CD4-positive, alpha-beta T cell (primary cell): Measurements from ENCODE around the gene MKI67. TPM values are rescaled to one million over a fixed set of nuclear protein-coding genes. Genes with fewer than 3 reads are reported as not detected.
A peak's percentile ranks its signal among the peaks of the same experiment; 100 is the strongest.
"Not testable (repeated sequence)": the region's sequence is repeated elsewhere in the genome, so short reads cannot be mapped to it uniquely, and the experiment has no call there.

Experiments used
- ATAC-seq: fragments of 200-7000 bp; cut with Tn5 transposase; one replicate; pipeline ENCODE4 v1.10.0; 2022; ENCODE audit warnings: mild to moderate bottlenecking; ENCODE audit not compliant: poor library complexity
- CTCF ChIA-PET: fragments of 350-600 bp; sonication (Branson Sonifier 250); formaldehyde crosslinking; loops from one replicate; lab custom pipeline; 2021; ENCODE audit warnings: antibody characterized with exemption, inconsistent platforms; lab: Charles Lee
- POLR2A ChIA-PET: fragments of 350-600 bp; sonication (Branson Sonifier 250); formaldehyde crosslinking; loops from one replicate; lab custom pipeline; 2021; ENCODE audit warnings: antibody characterized with exemption, inconsistent platforms; lab: Charles Lee
- DNase-seq, 14 experiments: peaks; one replicate each; pipeline ENCODE4 v3.0.0-alpha.2; 2013 to 2020; ENCODE audit warnings: mixed read lengths in 2 of 14
- H3K27ac ChIP-seq, 2 donors: one replicate each; pipeline versions ENCODE4 v1.5.1 to v1.7.0; 2013; ENCODE audit warnings: low read length in 2 of 2, low read depth in 1 of 2, mild to moderate bottlenecking in 1 of 2
- H3K27me3 ChIP-seq, 2 experiments: 1 replicate in 1 of 2; 2 replicates in 1 of 2; pipeline versions ENCODE4 v1.6.1 to v1.7.0; 2013; ENCODE audit warnings: low read length in 2 of 2, control low read depth in 1 of 2, mild to moderate bottlenecking in 1 of 2, moderate library complexity in 1 of 2; ENCODE audit not compliant: insufficient read depth in 2 of 2, control insufficient read depth in 1 of 2
- H3K36me3 ChIP-seq: one replicate; pipeline ENCODE4 v1.6.1; 2013; ENCODE audit warnings: low read length, control low read depth; ENCODE audit not compliant: insufficient read depth
- H3K4me1 ChIP-seq: one replicate; pipeline ENCODE4 v1.6.1; 2013; ENCODE audit warnings: low read length, control low read depth; ENCODE audit not compliant: insufficient read depth
- H3K4me3 ChIP-seq: one replicate; pipeline ENCODE4 v1.5.1; 2013; ENCODE audit warnings: mild to moderate bottlenecking, low read length, moderate library complexity
- H3K9me3 ChIP-seq, 2 experiments: 1 replicate in 1 of 2; 2 replicates in 1 of 2; pipeline versions ENCODE4 v1.6.1 to v1.7.0; 2013; ENCODE audit warnings: low read length in 2 of 2, mild to moderate bottlenecking in 2 of 2, control low read depth in 1 of 2, moderate library complexity in 1 of 2; ENCODE audit not compliant: control insufficient read depth in 1 of 2, insufficient read depth in 1 of 2
- H3K27ac Mint-ChIP-seq: one replicate; pipeline ENCODE4 v1.8.0; 2020; ENCODE audit warnings: mixed read lengths
- H3K27me3 Mint-ChIP-seq: one replicate; pipeline ENCODE4 v1.8.0; 2021; ENCODE audit warnings: mixed read lengths
- H3K36me3 Mint-ChIP-seq: one replicate; pipeline ENCODE4 v1.8.0; 2021; ENCODE audit warnings: low read depth, mixed read lengths
- H3K4me1 Mint-ChIP-seq: one replicate; pipeline ENCODE4 v1.8.0; 2021; ENCODE audit warnings: low read depth, mixed read lengths
- H3K4me3 Mint-ChIP-seq: one replicate; pipeline ENCODE4 v1.8.0; 2020; ENCODE audit warnings: mild to moderate bottlenecking, mixed read lengths
- H3K9me3 Mint-ChIP-seq: one replicate; pipeline ENCODE4 v1.8.0; 2020; ENCODE audit warnings: mixed read lengths
- intact Hi-C, 2 experiments: fragments of 100-400 bp; cut with DNase I in 1 of 2; cut with micrococcal nuclease in 1 of 2; formaldehyde crosslinking; loops; one replicate each; pipeline versions ENCODE4 v1.15.1 to v1.9.0; 2023 to 2025; cut with DNase I, micrococcal nuclease
- total RNA-seq, 174 experiments: library from RNA in 2 of 174; stranded (reverse) in 2 of 174; gene quantifications; one replicate each; pipeline ENCODE4 v1.2.3 and lab custom pipeline; 2021 to 2026
- TF ChIP-seq, protein P1 (sequence below): fragments of 200-600 bp; IDR thresholded peaks from one replicate; pipeline ENCODE4 v1.8.0; 2022; ENCODE audit warnings: antibody characterized with exemption, mild to moderate bottlenecking

Gene MKI67
- total RNA-seq, 2 experiments from 2014 or later, result 0.92 to 1.2 TPM

DNA sequence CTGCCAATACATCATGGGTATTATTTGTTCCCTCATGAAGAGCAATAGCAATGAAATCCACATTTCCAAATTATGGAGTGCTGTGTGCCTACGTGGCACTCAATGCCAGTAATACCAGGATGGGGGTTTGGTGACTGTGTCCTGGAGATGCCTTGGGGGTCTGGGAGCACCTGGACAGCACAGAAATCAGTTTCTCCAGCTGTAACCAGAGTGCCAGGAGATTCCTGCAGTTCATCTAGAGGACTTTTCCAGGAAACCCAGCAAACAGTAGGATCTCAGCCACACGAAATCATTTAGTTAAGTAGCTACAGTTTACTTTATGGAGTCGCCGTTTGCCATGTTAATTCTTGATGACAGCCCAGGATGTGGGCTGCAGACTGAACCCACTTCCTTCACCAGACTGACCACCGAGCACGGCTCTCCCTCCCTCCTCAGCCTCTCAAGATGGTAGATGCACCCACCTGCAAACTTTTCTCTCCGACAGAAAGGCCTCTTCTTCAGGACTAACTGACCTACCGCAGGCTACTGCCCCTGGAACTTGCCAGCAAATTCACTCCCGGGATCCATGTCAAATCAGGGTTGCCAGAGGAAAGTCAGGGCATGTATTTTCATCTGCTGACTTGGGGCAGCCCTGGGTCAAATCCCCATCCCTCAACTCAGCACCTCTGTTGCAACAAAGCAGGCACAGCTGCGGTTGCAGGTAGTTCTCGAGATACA is 30.3 kb downstream of the MKI67 start:
- TF ChIP-seq, protein P1, sequence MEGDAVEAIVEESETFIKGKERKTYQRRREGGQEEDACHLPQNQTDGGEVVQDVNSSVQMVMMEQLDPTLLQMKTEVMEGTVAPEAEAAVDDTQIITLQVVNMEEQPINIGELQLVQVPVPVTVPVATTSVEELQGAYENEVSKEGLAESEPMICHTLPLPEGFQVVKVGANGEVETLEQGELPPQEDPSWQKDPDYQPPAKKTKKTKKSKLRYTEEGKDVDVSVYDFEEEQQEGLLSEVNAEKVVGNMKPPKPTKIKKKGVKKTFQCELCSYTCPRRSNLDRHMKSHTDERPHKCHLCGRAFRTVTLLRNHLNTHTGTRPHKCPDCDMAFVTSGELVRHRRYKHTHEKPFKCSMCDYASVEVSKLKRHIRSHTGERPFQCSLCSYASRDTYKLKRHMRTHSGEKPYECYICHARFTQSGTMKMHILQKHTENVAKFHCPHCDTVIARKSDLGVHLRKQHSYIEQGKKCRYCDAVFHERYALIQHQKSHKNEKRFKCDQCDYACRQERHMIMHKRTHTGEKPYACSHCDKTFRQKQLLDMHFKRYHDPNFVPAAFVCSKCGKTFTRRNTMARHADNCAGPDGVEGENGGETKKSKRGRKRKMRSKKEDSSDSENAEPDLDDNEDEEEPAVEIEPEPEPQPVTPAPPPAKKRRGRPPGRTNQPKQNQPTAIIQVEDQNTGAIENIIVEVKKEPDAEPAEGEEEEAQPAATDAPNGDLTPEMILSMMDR, result no peak
- Histone ChIP-seq H3K4me1 (peaks cover 20% of the 10 kb centered on the region), H3K27me3 (no peaks in the 10 kb centered on the region), H3K4me3 (no peak overlapping the region), H3K9me3 (no peaks in the 10 kb centered on the region), H3K36me3 (no peaks in the 10 kb centered on the region), H3K27ac (no peak overlapping the region)
- intact Hi-C loops, result no loop called here
- CTCF ChIA-PET, result interaction anchor here (1.1 to 1.6 kb wide), 2 partner anchors 27 to 60 kb away, joined by 4 read pairs; no protein-coding TSS in a partner anchor
- ATAC-seq (no peak), DNase-seq (peak in 1 of 14 experiments; percentile 67)
- H3K9me3 Mint-ChIP-seq, result no peaks in the 10 kb centered on the region
- peak overlapping the region; percentile 50 for H3K27ac Mint-ChIP-seq
- H3K4me1 Mint-ChIP-seq, result peaks cover 16% of the 10 kb centered on the region
- no peaks in the 10 kb centered on the region for H3K27me3 Mint-ChIP-seq
- no peaks in the 10 kb centered on the region for H3K36me3 Mint-ChIP-seq
- POLR2A ChIA-PET, result no interaction called here
- H3K4me3 Mint-ChIP-seq, result peak overlapping the region; percentile 15

DNA sequence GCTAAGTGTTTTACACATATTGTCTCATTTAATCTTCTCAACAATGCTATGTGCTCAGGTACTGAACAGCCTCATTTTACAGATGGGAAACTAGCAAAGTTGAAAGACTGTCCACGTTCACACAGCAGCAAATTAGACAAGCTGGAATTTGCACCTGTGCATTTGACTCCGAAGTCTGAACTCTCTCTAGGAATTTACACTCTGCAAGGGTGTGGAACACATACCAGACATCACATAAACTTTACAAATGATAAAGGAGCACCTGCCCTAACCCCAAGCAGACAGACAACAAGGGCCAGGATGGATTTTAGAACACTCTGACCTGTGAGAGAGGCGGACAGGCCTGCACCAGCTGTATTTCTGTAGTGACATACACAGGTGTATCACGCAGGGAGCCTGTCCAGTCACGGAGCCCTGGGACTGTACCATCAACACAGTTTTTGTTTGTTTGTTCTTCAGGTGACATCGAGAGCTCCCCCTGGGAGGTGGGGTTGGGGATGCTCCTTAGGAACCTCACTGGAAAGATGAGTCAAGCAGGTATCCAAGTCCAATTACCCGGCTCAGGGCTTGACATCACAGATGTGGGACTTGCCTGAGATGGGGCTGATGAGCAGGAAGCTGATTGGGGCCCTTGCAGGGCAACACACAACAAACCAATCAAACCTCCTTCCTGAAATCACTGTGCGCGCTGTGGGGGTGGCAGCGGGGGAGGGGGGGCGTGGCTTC is 31.0 kb downstream of the MKI67 start:
- no peak overlapping the region for H3K4me3 ChIP-seq

DNA sequence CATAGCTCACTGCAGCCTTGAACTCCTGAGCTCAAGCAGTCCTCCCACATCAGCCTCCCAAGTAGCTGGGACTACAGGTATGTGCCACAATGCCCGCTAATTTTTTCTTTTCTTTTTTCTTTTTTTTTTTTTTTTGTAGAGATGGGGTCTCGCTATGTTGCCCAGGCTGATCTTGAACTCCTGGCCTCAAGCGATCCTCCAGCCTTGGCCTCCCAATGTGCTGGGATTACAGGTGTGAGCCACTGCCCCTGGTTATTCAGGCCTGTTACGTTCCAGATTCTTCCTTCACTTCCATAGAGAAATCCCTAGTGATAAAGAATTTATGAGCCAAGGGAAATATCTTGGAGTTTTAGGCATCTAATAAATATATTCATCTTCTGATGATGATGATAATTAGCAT is 31.6 kb downstream of the MKI67 start:
- ATAC-seq, POLR2A ChIA-PET, H3K9me3 Mint-ChIP-seq, intact Hi-C loops, H3K4me3 ChIP-seq, H3K27me3 ChIP-seq, H3K27ac ChIP-seq, H3K9me3 ChIP-seq, H3K4me3 Mint-ChIP-seq, H3K36me3 Mint-ChIP-seq, DNase-seq, H3K27me3 Mint-ChIP-seq, H3K36me3 ChIP-seq: not testable (repeated sequence)
- H3K4me1 Mint-ChIP-seq, result peaks cover 16% of the 10 kb centered on the region
- CTCF ChIA-PET, result interaction anchor here (1.5 to 1.6 kb wide), 2 partner anchors 59 to 84 kb away, joined by 3 to 4 read pairs; no protein-coding TSS in a partner anchor
- peaks cover 20% of the 10 kb centered on the region for H3K4me1 ChIP-seq
- peak overlapping the region; percentile 50 for H3K27ac Mint-ChIP-seq

More for the DNA sequence above, 31.0 kb downstream of the MKI67 start:
- H3K36me3 Mint-ChIP-seq, result no peaks in the 10 kb centered on the region
- DNase-seq, result peak in 7 of 14 experiments; percentile 5 to 76 (median 57)
- no peaks in the 10 kb centered on the region for H3K9me3 ChIP-seq
- peak overlapping the region; percentile 11 for H3K4me3 Mint-ChIP-seq
- intact Hi-C loops, result no loop called here
- H3K9me3 Mint-ChIP-seq, result no peaks in the 10 kb centered on the region
- ChIA-PET CTCF (interaction anchor here (1.1 to 1.6 kb wide), 3 partner anchors 26 to 84 kb away, joined by 3 to 4 read pairs (median 4); no protein-coding TSS in a partner anchor), POLR2A (no interaction called here)
- no peak overlapping the region for H3K27ac ChIP-seq
- no peaks in the 10 kb centered on the region for H3K36me3 ChIP-seq
- H3K4me1 Mint-ChIP-seq, result peaks cover 16% of the 10 kb centered on the region
- peak overlapping the region; percentile 50 for H3K27ac Mint-ChIP-seq
- no peaks in the 10 kb centered on the region for H3K27me3 Mint-ChIP-seq
- H3K27me3 ChIP-seq, result no peaks in the 10 kb centered on the region
- peak; percentile 79 for ATAC-seq
- peaks cover 20% of the 10 kb centered on the region for H3K4me1 ChIP-seq
- TF ChIP-seq, protein P1, result no peak
